ENCODE results near the gene PRPF40B.

The PRPF40B gene

GRCh38 chr12:49655595-49656236, 32.4 kb downstream of the PRPF40B start:
- in situ Hi-C loops (cut with MboI; ENCODE audit: low sequenced_read_pairs): no loop called here

GRCh38 chr12:49658276-49658675, 34.9 kb downstream of the PRPF40B start:
- in situ Hi-C loops (cut with MboI; ENCODE audit: low sequenced_read_pairs): no loop called here

- in situ Hi-C loops (cut with MboI; ENCODE audit: low sequenced_read_pairs): no loop called here
Observed at GRCh38 chr12:49659753-49660152, 36.4 kb downstream of the PRPF40B start.

DNA sequence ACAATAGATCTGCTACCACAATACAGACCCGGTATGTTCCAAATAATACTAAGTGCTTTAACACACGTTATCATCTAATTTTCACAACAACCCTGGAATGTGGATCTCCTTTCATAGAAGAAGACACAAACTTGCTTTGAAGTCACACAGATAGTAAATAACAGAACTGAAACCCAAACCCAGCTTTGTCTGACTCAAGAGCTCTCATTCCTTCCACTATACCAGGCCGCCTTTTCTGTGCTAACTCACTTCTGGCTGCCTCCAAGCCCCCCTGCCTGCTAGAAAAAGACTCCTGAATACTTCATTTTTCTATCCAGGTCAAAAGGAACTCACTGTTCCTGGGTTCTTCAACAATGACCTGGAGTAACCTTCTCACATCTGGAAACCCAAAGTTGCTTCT, 37.8 kb downstream of the PRPF40B start:
- in situ Hi-C loops (cut with MboI; ENCODE audit: low sequenced_read_pairs): no loop called here

DNA sequence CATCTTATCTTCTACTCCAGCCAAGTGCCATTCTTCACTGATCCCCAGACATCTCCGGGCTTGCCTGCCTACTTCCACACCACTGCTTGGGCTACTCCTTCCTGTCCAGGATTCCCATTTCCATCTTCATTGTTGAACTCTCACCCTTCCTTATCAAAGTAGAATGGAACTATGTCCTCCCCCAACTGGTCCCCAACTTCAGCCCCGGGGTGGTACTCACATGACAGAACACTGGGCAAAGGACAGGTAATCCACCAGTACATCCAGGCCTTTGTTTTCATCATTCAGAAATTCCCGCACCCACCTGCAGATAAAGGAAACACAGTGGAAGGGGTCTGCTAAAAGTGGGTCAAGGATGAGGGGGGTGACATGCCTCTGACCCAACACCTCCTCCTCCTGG, 38.4 kb downstream of the PRPF40B start:
- in situ Hi-C loops (cut with MboI; ENCODE audit: low sequenced_read_pairs): no loop called here

GRCh38 chr12:49662998-49663843, 39.9 kb downstream of the PRPF40B start:
- in situ Hi-C loops (cut with MboI; ENCODE audit: low sequenced_read_pairs): no loop called here

- in situ Hi-C loops (cut with MboI; ENCODE audit: low sequenced_read_pairs): no loop called here
Observed at GRCh38 chr12:49664167-49664566, 40.8 kb downstream of the PRPF40B start.

GRCh38 chr12:49664591-49665239, 41.4 kb downstream of the PRPF40B start:
- in situ Hi-C loops (cut with MboI; ENCODE audit: low sequenced_read_pairs): no loop called here

GRCh38 chr12:49665384-49665783, 42.0 kb downstream of the PRPF40B start:
- in situ Hi-C loops (cut with MboI; ENCODE audit: low sequenced_read_pairs): no loop called here

DNA sequence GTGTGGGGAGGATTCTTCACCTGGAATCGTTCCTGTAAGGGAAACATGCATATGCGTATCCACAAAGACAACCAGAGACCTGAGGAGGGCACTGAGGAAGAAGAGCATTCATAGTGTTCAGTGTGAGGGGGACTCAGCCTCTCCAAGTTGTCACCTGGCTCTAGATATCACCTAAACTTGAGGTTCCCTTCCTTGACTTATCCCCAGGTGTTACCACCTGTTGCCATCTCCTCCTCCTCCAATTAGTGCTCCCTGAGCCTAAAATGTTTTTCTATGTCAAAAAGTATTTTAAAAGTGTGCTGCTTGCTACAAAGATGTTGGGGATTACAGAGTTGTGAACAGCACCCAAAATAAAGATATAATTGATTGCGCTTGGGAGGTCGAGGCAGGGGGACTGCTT, 42.8 kb downstream of the PRPF40B start:
- in situ Hi-C loops (cut with MboI; ENCODE audit: low sequenced_read_pairs): no loop called here

GRCh38 chr12:49667325-49668090, 44.1 kb downstream of the PRPF40B start:
- in situ Hi-C loops (cut with MboI; ENCODE audit: low sequenced_read_pairs): no loop called here

- in situ Hi-C loops (cut with MboI; ENCODE audit: low sequenced_read_pairs): no loop called here
Observed at GRCh38 chr12:49669796-49670195, 46.4 kb downstream of the PRPF40B start.

GRCh38 chr12:49671031-49671765, 47.8 kb downstream of the PRPF40B start:
- in situ Hi-C loops (cut with MboI; ENCODE audit: low sequenced_read_pairs): no loop called here

GRCh38 chr12:49672301-49673217, 49.2 kb downstream of the PRPF40B start:
- in situ Hi-C loops (cut with MboI; ENCODE audit: low sequenced_read_pairs): no loop called here

- in situ Hi-C loops (cut with MboI; ENCODE audit: low sequenced_read_pairs): no loop called here
Observed at GRCh38 chr12:49673446-49674317, 50.3 kb downstream of the PRPF40B start.

- in situ Hi-C loops (cut with MboI; ENCODE audit: low sequenced_read_pairs): no loop called here
Observed at GRCh38 chr12:49674318-49674981, 51.1 kb downstream of the PRPF40B start.

DNA sequence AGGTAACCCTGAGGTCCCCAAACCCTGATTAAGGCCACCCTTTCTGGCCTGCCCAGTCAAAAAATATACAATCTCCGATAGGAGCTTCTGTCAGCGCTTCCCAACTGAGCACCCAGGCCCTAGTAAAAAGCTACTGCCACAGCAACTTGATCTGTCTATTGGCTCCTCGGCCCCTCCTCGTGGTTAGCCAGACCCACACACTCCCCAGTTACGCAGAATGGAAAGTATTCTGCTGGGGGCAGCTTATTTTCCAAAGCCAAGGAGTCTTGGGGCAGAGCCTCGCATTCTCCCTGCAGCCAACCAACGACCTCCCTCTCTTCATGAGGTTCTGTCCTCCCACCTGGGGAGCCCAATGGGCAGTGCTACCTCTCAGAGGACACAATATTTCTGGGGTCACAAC, 51.8 kb downstream of the PRPF40B start:
- in situ Hi-C loops (cut with MboI; ENCODE audit: low sequenced_read_pairs): no loop called here

DNA sequence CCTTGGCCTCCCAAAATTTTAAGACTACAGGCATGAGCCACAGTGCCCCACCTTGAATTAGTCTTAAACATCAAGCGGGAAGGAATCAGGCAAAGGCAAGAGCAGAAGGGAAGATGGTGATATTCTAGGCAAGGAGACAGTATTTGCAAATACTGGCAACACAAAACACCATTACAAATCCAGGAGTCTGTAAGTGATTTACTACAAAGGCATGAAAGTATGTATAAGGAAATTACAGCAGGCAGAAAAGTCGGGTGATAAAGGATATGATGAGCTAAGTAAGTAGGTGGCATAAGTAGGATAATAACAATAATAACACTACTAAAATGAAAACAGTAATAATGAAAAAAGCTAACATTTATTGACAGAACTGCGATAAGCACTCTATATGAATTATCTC, 55.4 kb downstream of the PRPF40B start:
- in situ Hi-C loops (cut with MboI; ENCODE audit: low sequenced_read_pairs): no loop called here
